ENCODE results near the gene GINS2.

The GINS2 gene

GRCh38 chr16:85687651-85688471, 893 bp downstream of the GINS2 start:
- DNase-seq, result no peak

GRCh38 chr16:85686912-85687591, 1.7 kb downstream of the GINS2 start:
- no peak for DNase-seq

- no peak for DNase-seq
Measured at GRCh38 chr16:85685251-85685650, 3.5 kb downstream of the GINS2 start.

- peak; percentile 43 for DNase-seq
Measured at GRCh38 chr16:85683363-85683762, 5.4 kb downstream of the GINS2 start.

- no peak for DNase-seq
Measured at GRCh38 chr16:85682516-85682915, 6.2 kb downstream of the GINS2 start.

DNA sequence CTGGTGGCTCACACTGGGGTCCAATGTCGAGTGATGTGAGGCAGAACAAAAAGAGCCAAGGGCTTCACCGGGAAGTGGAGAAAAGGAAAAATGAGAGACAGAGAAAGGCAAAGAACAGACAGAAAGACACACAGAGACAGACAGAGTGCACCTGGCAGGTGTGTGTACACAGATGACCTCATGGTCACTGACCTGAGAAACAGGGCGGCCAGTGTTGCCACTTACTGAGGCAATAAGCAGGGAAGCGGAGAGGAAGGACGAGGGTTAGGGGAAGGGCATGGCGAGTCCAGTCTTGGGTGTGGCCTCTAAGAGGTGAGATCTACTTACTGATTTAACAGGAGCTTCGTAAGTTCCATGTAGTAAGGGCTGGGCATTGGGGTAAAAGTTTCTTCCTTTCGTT, 7.5 kb downstream of the GINS2 start:
- DNase-seq, result no peak

- no peak for DNase-seq
Measured at GRCh38 chr16:85680352-85680944, 8.3 kb downstream of the GINS2 start.

- no peak for DNase-seq
Measured at GRCh38 chr16:85679870-85680269, 8.9 kb downstream of the GINS2 start.

GRCh38 chr16:85678821-85679220, 9.9 kb downstream of the GINS2 start:
- DNase-seq, result no peak

GRCh38 chr16:85678016-85678415, 10.7 kb downstream of the GINS2 start:
- no peak for DNase-seq

DNA sequence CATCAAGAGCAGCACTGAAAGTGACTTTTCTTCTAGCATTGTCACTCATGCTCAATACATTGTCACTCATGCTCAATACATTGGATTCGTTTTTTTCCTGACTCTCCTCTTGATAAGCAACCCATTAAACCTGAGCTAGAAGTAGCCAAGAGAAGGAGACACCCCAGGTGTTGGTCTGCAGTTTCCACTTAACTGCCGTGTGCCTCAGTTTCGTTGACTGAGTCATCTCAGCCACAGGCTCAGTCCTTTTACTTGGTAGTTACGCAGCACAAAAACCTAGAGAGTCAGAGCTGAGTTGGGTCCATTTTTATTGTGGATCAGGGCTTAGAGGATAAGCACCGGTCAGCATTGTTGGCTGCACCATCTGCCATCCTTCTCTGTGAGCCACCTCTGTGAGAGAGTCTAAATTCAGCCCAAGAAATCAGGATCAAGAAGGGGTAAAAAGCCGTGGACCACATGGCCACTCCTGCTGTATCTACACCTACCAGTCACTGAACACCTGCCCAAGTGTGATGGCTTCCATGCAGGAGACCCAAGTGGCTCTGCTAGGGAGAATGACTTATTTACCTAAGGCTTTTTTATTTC, 11.3 kb downstream of the GINS2 start:
- DNase-seq, result no peak

DNA sequence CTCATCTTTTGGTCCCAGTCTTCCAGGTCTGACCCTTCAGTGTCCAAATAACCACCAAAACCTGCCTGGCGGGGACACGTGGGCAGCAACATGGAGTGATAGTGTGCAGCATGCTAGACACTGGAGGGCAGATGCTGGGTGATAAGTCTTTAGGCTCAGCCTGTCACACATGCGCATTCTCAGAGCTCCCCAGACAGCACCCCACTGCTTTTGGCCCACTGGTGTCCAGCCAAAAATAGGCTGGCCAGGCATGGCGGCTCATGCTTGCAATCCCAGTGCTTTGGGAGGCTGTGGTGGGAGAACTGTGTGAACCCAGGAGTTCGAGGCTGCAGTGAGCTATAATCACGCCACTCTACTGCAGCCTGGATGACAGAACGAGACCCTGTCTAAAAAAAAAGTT, 12.3 kb downstream of the GINS2 start:
- no peak for DNase-seq

DNA sequence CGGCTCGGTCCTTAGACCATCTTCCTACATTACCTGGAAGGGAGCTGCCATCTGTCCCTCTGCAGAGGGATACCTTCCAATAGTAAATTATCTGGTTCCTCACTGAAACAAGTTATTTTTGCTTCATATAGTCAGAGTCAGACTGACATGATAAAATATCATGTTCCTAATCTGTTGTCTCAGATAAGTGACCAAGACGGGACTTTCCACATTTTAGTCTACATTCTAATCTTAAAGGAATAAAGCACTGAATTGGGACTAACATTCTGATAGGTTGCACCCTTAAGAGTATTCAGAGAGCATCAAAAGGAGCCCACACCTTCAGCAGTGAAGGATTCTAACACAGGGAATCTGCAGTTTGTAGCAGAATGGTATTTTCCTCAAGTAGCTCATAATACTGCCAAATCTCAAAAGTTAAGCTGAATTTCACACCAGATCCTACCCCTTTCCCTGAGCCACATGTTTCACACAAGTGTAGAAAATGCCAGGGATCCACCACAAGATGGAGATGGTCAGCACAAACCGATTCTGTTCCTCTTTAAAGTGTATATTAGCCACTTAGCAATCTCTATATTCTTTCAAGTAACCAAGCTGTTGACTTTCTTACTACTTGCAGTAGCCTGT, 13.4 kb downstream of the GINS2 start:
- DNase-seq, result no peak

- DNase-seq, result no peak
Measured at GRCh38 chr16:85674828-85675227, 13.9 kb downstream of the GINS2 start.

DNA sequence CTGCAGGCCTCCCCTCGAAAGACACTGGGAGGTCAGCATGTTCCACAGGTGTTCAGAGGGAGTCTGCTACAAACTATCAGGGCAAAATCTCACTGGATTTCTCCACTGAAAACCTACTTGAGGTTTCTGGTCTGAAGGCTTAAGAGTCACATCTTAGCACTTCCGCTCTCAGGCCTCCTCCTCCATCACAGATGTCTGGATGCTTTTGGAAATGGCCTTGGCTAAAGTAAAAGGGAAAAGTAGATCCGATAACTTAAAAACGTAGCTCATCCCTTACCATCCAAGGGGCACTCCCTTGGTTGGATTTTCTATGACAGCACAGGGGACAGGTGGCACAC, 14.4 kb downstream of the GINS2 start:
- no peak for DNase-seq

GRCh38 chr16:85673529-85674417, 15.0 kb downstream of the GINS2 start:
- DNase-seq, result peak; percentile 89

- DNase-seq, result no peak
Measured at GRCh38 chr16:85670840-85671239, 17.9 kb downstream of the GINS2 start.

DNA sequence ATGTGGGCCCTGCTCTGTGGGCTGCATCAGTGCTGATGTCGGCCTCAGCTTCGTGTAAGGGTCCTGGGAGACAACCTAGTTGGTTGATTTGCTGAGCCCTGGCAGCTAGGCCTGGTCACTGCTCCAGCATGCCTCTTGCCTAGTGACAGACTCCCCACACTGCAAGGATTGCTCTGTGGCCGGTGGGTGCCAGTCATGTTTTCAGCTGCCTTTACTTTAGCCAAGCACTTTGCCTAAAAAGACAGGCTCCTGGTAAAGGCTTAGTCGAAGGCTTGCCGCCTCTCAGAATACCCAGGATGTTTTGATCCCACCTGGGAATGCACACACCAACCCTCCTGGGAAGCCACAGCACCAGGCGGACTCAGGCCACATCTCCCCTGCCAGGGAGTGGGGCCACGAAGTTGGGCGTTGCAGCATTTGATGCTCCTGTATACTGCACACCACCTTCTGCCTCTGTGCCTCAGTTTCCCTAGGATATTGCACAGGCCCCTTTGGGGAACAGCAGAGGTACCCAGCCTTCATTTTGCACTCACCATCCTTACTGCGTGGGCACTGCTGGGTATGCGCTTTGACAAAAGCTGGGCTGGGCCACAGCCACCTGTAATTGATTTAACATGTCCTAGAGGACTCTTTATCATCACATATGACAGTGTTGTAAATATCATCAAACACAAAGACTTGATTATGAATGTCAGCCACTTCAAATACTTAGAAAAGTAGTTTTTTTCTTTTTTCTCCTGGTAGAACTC, 19.9 kb downstream of the GINS2 start:
- no peak for DNase-seq

DNA sequence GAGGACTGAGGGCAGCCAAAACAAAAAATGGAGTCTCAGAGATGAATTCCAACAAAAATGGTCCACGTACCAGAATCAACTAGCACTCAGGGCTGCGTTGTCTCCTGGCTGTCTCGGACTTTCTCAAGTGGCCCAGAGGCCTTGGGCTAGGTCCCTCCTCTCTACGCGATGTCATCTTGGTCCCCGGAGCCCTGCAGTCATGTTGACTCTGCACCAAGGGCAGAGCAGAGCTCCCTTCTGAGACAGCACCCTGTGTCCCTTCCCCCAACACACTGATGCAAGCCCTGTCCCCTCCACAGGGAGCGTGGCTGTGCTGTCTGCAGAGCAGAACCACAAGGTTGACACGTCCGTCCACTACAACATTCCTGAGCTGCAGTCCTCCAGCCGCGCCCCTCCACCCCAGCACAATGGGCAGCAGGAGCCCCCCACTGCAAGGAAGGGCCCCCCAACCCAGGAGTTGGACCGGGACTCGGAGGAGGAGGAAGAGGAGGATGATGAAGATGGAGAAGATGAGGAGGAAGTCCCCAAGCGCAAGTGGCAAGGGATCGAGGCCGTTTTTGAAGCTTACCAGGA, 20.8 kb downstream of the GINS2 start:
- DNase-seq, result no peak

DNA sequence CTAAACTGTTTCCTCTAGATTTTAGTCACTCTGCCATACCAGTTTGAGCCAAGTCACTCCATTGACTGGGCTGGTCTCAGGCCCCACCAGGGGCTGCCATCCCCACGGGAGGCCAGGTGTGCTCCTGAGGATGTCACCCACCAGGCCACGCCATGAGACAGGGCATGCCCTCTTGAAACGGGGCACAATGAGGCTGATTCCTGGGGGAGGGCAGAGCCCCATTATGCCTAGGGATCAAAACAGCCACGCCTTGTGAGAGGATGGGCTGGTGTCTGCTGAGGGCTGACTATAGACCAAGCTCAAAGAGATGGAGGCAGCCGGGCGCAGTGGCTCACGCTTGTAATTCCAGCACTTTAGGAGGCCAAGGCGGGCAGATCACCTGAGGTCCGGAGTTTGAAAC, 21.5 kb downstream of the GINS2 start:
- no peak for DNase-seq

GRCh38 chr16:85665929-85666328, 22.8 kb downstream of the GINS2 start:
- no peak for DNase-seq
